ENCODE measurements around the gene VCAN.
"Not testable (repeated sequence)": the region's sequence is repeated elsewhere in the genome, so short reads cannot be mapped to it uniquely, and the experiment has no call there.

The VCAN gene

GRCh38 chr5:83471405-83472212 lies at the start of gene VCAN:
TSS of gene VCAN (plus strand) at chr5:83471744. CDS start at chr5:83483519, 11,775 bp downstream.
- no peak for DNase-seq (ENCODE audit: low read depth in 1 of 2, low spot score in 1 of 2)

DNA sequence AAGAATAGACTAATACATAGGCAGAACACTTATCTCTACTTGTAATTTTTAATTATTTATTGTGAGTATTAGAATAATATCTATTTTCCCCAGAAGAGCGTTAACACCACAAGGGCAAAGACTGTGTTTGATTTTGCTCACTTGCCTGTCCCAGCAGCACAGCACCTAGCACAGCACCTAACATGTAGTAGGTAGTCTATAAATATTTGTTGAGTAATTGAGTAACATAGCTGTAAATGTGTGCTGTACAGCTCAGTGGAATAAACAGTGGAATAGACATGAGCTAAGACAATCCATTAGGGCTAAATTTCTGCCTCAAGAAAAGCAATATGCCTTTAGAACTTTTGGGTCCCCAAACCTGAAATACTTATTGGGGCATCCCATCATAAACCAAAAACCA lies 49.3 kb upstream of the VCAN start:
- DNase-seq (ENCODE audit: low read depth in 1 of 2, low spot score in 1 of 2) = no peak

DNA sequence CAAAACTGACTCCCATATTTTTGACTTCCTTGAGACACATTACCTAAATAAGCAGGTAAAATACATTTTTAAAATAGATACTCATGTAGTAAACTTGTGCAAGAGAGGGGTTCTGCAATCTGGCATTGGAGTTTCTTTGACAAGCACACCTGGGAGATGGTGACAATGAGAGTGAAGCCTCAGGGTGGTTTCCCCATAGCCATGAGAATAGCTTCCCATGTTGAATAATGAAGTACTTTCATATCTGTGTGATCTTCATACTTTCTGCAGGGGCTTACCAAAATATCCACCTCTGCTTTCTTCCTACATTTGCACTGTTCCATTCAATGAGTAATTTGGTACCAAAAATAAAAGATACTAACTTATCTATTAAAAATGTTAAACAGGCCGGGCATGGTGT lies 44.7 kb upstream of the VCAN start:
- no peak for DNase-seq (ENCODE audit: low read depth in 1 of 2, low spot score in 1 of 2)

DNA sequence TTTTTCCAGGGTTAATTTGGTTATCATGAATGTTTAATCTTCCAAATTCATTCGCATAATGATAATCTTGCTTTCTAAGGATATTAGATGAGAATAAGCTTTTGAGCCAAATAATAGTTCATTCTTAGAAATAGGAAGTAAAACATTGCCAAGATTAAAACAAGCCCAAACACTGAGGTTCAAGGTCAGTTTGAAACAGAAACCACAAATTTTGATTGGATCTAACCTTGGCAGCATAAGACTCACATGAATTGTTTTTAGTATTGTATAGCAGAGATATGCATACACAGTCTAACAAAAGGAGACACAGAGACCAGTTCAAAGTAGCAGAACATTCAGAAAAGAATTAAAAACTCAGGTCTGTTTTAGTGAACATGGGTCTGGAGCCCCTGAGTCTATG lies 43.4 kb upstream of the VCAN start:
- no peak for DNase-seq (ENCODE audit: low read depth in 1 of 2, low spot score in 1 of 2)

GRCh38 chr5:83428890-83429289 lies 42.7 kb upstream of the VCAN start:
- no peak for DNase-seq (ENCODE audit: low read depth in 1 of 2, low spot score in 1 of 2)

GRCh38 chr5:83430130-83431010 lies 41.2 kb upstream of the VCAN start:
- peak in 1 of 2 donors; percentile 10 for DNase-seq (ENCODE audit: low read depth in 1 of 2, low spot score in 1 of 2)

DNA sequence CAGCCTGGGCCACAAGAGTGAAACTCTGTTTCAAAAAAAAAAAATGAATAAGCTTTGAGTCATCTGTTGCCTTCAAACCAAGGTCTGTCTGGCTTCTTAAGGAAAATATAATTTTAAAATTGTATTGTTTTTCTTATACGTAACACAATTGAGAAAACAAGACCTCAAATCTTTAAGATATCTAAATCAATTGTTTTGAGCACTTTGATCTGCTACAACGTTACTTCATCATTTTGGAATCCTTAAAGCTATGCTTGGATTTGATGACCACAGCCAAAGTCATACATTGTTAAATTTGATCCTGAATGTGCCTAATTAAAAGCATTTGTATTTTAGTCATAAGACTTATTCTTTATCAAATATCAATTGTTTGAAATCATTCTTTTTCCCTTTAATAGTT lies 37.7 kb upstream of the VCAN start:
- no peak for DNase-seq (ENCODE audit: low read depth in 1 of 2, low spot score in 1 of 2)

DNA sequence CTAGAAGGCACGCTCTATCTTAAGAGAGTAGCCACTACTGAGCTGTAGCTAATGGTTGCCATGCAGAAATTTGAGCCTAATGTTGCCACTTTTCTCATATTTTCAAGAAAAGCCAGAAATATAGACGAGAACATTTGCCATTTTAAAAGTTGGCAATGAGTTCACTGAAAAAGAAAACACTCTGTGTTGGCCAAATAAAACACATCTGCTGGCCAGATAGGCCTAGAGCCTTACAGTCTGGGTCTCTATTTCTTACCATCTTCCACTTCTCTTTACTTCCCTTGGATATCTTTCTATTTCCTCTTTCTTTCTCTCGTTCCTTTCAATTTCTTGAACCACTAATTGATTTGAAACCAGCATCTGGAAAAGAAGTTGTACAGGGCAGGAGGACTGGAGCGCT lies 36.6 kb upstream of the VCAN start:
- no peak for DNase-seq (ENCODE audit: low read depth in 1 of 2, low spot score in 1 of 2)

DNA sequence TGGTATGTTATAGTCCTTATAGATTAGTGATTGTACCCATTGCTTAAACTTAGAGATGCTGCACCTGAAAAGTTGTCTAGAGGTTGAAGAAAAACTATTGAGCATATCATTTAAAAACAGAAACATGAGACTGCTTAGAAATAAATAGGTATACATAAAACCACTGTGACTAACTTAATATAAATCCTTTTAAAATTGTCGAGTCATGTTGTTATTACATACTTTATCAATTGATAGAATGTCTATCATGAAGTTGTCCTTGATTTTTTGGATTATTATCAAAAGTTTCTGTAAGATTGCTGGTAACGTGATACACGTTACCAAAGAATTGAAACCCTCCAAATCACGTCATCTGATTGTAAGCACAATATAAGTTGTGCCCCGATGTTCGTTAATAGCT lies 35.3 kb upstream of the VCAN start:
- no peak for DNase-seq (ENCODE audit: low read depth in 1 of 2, low spot score in 1 of 2)

GRCh38 chr5:83437697-83438096 lies 33.8 kb upstream of the VCAN start:
- DNase-seq (ENCODE audit: low read depth in 1 of 2, low spot score in 1 of 2) = not testable (repeated sequence)

DNA sequence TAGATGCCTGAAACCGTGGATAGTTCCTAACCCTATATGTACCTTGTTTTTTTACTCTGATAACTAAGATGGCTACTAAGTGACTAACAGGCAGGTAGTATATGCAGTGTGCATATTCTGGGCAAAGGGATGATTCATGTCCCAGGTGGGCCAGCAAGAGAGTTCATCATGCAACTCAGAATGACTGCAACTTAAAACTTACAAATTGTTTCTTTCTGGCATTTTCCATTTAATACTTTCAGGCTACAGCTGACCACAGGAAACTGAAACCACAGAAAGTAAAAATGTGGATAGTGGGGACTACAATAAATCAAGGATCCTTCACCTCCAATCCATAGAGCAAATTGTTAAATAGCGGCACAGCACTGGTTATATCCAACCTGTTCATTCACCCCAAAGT lies 30.7 kb upstream of the VCAN start:
- DNase-seq (ENCODE audit: low read depth in 1 of 2, low spot score in 1 of 2) = no peak

DNA sequence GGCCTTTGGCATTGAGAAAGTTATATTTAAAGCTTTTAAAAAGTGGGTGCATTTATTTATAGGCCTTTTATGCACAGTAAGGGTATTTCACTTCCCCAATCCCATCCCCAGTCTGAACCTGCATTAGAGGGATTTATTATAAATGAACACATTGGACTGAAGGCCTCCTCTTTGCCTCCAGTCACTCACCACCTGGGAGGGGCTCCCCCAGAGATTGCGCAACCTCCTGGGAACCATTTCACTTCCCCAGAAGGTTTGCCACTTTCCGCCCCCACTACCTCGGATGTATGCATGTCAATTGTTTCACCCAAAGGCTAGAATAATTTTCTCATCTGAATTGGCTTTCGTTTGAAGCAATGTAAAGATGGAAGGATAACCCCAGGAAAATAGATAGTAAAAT lies 29.8 kb upstream of the VCAN start:
- DNase-seq (ENCODE audit: low read depth in 1 of 2, low spot score in 1 of 2) = no peak

DNA sequence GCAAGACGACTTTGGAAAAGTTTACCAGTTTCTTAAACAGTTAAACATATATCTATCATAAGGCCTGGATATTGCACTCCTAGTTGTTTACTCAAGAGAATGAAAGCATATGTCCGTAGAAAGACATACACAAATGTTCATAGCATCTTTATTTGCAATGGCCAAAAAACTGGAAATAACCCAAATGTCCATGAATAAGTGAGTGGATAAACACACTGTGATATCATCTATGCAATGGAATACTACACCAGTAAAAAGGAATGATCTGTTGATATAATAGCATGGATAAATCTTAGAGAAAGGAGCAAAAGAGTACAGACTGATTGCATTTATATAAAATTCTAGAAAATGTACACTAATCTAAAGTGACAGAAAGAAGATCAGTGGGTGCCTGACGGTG lies 28.0 kb upstream of the VCAN start:
- no peak for DNase-seq (ENCODE audit: low read depth in 1 of 2, low spot score in 1 of 2)

DNA sequence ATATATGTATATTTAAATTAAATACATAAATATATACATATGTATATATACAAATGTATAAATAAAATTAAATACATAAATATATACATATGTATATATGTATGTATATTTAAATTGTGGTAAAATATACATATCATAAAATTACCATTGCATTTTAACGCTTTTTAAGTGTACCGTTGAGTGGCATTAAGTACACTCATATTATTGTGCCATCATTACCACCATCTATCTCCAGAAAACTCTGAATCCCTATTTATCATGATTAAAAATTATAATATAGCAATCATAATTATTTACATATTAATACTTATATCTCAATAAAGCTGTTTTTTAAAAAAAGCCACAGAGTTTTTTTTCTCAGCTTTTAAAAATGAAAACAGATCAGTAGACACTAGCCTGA lies 27.1 kb upstream of the VCAN start:
- no peak for DNase-seq (ENCODE audit: low read depth in 1 of 2, low spot score in 1 of 2)

- no peak for DNase-seq (ENCODE audit: low read depth in 1 of 2, low spot score in 1 of 2)
Measured at GRCh38 chr5:83446253-83446947, 25.1 kb upstream of the VCAN start.

DNA sequence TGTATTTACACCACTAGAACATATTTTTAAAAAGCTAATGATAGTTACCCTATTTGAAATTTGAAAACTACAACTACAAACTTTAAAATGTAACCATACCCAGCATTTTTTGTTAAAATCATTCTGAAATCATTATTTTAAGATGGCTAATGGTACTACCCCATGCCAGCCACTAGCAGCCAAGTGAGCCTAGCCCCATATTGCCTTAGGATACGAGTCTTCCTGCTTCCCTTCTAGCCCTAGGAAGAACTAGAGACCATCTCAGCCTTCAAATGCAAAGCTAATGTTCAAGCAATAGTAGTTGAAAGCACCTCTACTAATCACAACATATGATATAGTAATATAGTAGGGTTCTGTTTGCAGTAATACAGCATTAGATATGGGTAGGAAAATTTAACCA lies 24.0 kb upstream of the VCAN start:
- no peak for DNase-seq (ENCODE audit: low read depth in 1 of 2, low spot score in 1 of 2)

DNA sequence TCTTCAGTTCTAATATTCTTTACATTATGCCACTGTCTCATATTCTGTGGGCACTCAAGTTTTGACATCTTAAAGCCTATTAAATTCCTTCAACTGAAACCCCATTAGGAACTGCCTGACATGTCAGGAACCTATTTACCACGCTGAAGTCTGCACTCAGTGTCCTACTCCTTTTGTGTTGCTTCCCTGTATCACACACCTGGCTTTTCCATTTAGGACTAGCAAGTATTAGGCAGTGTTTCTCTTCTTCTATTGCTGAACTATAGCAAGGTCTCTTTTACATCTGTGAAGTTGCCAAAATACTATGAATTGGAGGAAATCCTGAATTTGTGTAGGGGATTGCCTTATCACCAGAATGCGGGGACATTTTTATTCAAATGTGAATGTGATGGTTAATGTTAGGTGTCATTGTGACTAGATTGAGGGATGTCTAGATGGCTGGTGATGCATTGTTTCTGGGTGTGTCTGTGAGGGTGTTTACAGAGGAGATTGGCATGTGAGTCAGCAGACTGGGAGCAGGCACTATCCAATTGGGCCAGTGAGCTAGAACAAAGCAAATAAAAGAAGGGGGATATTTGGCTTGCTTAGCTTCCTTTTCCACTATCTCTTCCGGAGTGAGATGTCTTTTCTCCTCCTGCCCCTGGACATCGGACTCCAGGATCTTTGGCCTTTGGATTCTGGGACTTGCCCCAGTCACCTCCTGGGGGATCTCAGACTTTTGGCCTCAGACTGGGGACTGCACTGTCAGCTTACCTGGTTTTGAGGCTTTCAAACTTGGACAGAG lies 21.2 kb upstream of the VCAN start:
- DNase-seq (ENCODE audit: low read depth in 1 of 2, low spot score in 1 of 2) = no peak

- DNase-seq (ENCODE audit: low read depth in 1 of 2, low spot score in 1 of 2) = no peak
Measured at GRCh38 chr5:83450967-83451248, 20.6 kb upstream of the VCAN start.

DNA sequence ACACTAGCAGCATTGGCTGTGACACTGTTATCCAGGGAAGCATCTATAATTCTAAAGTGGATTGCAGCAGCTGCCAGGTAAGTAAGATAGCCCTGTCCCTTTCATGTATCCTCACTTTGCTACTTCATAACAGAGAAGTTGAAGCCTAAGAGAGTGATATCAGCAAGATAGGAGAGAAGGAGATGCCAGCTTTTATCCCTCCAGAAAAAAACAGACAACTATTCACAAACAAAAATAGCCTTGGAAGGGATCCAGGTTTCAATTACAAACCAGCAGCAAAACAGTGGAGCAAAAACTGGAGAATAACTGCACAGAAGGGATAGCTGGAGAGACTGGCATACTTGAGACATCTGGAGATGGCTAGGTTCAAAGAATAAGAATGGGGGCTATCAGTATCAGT lies 19.6 kb upstream of the VCAN start:
- DNase-seq (ENCODE audit: low read depth in 1 of 2, low spot score in 1 of 2) = no peak

DNA sequence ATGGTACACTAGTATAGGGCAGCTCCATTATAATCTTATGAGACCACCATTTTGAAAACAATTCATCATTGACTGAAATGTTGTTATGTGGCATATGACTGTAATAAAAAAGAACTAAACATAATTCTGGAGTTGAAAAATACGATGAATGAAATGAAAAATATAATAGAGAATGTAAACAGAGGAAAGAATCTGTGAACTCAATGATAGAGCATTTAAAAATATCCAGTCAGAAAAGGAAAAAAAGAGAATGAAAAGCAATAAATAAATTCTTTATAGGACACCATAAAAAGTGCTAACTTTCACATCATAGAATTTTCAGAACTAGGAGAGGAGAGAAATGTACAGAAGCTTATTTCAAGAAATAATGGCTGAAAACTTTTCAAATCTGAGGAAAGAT lies 17.6 kb upstream of the VCAN start:
- DNase-seq (ENCODE audit: low read depth in 1 of 2, low spot score in 1 of 2) = no peak

DNA sequence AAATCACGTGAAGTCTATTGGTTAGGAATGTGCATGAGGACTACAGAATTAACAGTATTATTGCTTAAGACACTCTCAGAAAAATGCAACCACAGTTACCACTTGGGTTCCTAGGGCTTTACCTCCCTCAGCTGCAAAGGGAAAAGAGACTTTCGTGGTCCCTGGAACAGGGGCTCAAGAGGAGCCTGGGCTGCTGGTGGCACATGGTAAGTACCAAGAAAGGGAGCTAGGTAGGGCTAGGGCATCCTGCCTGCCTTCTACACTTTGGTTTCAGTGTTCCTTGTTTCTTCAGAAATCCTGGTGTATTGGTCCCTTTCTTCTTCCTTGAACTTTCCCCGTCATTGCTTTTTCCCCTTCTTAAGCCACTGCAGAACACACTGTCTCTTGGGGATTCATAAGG lies 7.3 kb upstream of the VCAN start:
- no peak for DNase-seq (ENCODE audit: low read depth in 1 of 2, low spot score in 1 of 2)

Measured in activated T-helper 1 cell treated with anti-CD3 and anti-CD28 coated beads, Interleukin-2, amount 50 U/mL, for 16 hours (primary cell).